Activated CD4-positive, alpha-beta T cell treated with anti-CD3 and anti-CD28 coated beads, Interleukin-2, amount 10 ng/mL, durations not matched to agents 7 days and 5 days (primary cell): ENCODE results near the gene PCOLCE2. TPM values are rescaled to one million over a fixed set of nuclear protein-coding genes. Genes with fewer than 3 reads are reported as not detected.
"Not testable (repeated sequence)": the region's sequence is repeated elsewhere in the genome, so short reads cannot be mapped to it uniquely, and the experiment has no call there.

Experiments
- CTCF ChIA-PET: fragments of 350-600 bp; sonication (Branson Sonifier 250); formaldehyde crosslinking; loops from one replicate; lab custom pipeline; 2021; ENCODE audit warnings: antibody characterized with exemption; lab: Charles Lee
- POLR2A ChIA-PET: fragments of 350-600 bp; sonication (Branson Sonifier 250); formaldehyde crosslinking; loops from one replicate; lab custom pipeline; 2021; ENCODE audit warnings: antibody characterized with exemption; lab: Charles Lee
- DNase-seq: peaks from one replicate; pipeline ENCODE4 v3.0.0-alpha.2; 2020
- H3K27ac Mint-ChIP-seq: one replicate; pipeline ENCODE4 v1.8.0; 2021; ENCODE audit warnings: mild to moderate bottlenecking, moderate library complexity, mixed read lengths
- H3K27me3 Mint-ChIP-seq: one replicate; pipeline ENCODE4 v1.8.0; 2021; ENCODE audit warnings: mixed read lengths
- H3K36me3 Mint-ChIP-seq: one replicate; pipeline ENCODE4 v1.8.0; 2021; ENCODE audit warnings: low read depth, mixed read lengths
- H3K4me1 Mint-ChIP-seq: one replicate; pipeline ENCODE4 v1.8.0; 2021; ENCODE audit warnings: mixed read lengths
- H3K4me3 Mint-ChIP-seq: one replicate; pipeline ENCODE4 v1.8.0; 2021; ENCODE audit warnings: mild to moderate bottlenecking, moderate library complexity, mixed read lengths
- H3K9me3 Mint-ChIP-seq: one replicate; pipeline ENCODE4 v1.8.0; 2021; ENCODE audit warnings: mixed read lengths
- total RNA-seq, 2 experiments: library from RNA; stranded (reverse); gene quantifications; one replicate each; pipeline ENCODE4 v1.2.3, GENCODE V29; 2021

Gene PCOLCE2
- total RNA-seq, 2 experiments from 2014 or later: not detected

- H3K4me1 Mint-ChIP-seq: no peaks in the 10 kb centered on the region
- no peaks in the 10 kb centered on the region for H3K9me3 Mint-ChIP-seq
- ChIA-PET CTCF (no interaction called here), POLR2A (no interaction called here)
- no peaks in the 10 kb centered on the region for H3K36me3 Mint-ChIP-seq
- no peak for DNase-seq
- no peak overlapping the region for H3K4me3 Mint-ChIP-seq
- no peak overlapping the region for H3K27ac Mint-ChIP-seq
- peaks cover 30% of the 10 kb centered on the region for H3K27me3 Mint-ChIP-seq
Observed at GRCh38 chr3:142896201-142896755, 7.4 kb upstream of the PCOLCE2 start.

- POLR2A ChIA-PET: no interaction called here
- Mint-ChIP-seq H3K9me3 (no peaks in the 10 kb centered on the region), H3K27ac (no peak overlapping the region), H3K4me1 (peaks cover under 1% of the 10 kb centered on the region), H3K4me3 (no peak overlapping the region), H3K27me3 (peaks cover 35% of the 10 kb centered on the region), H3K36me3 (no peaks in the 10 kb centered on the region)
- DNase-seq: no peak
- CTCF ChIA-PET: no interaction called here
Observed at GRCh38 chr3:142894493-142894892, 5.6 kb upstream of the PCOLCE2 start.

GRCh38 chr3:142892714-142893113 is 3.8 kb upstream of the PCOLCE2 start:
- Mint-ChIP-seq H3K27ac (no peak overlapping the region), H3K4me1 (peaks cover 9% of the 10 kb centered on the region), H3K27me3 (peaks cover 31% of the 10 kb centered on the region), H3K36me3 (no peaks in the 10 kb centered on the region), H3K4me3 (no peak overlapping the region), H3K9me3 (no peaks in the 10 kb centered on the region)
- ChIA-PET CTCF (interaction anchor here (1.5 kb wide), 1 partner anchor 64 kb away, joined by 5 read pairs; no protein-coding TSS in a partner anchor), POLR2A (interaction anchor here (0.6 kb wide), 2 partner anchors 162 to 247 kb away, joined by 3 to 4 read pairs; no protein-coding TSS in a partner anchor)
- no peak for DNase-seq

- peaks cover 46% of the 10 kb centered on the region for H3K27me3 Mint-ChIP-seq
- no peak for DNase-seq
Observed at GRCh38 chr3:142890592-142890991, 1.7 kb upstream of the PCOLCE2 start.

GRCh38 chr3:142889212-142890014 is 530 bp upstream of the PCOLCE2 start:
- Mint-ChIP-seq H3K27me3 (peaks cover 54% of the 10 kb centered on the region), H3K27ac (no peak overlapping the region), H3K4me3 (peak overlapping the region; percentile 58), H3K4me1 (peaks cover 9% of the 10 kb centered on the region), H3K36me3 (no peaks in the 10 kb centered on the region), H3K9me3 (no peaks in the 10 kb centered on the region)
- no peak for DNase-seq
- ChIA-PET CTCF (no interaction called here), POLR2A (no interaction called here)

More at GRCh38 chr3:142890592-142890991, 1.7 kb upstream of the PCOLCE2 start:
- Mint-ChIP-seq H3K4me1 (peaks cover 9% of the 10 kb centered on the region), H3K9me3 (no peaks in the 10 kb centered on the region), H3K36me3 (no peaks in the 10 kb centered on the region), H3K27ac (no peak overlapping the region), H3K4me3 (no peak overlapping the region)
- POLR2A ChIA-PET: no interaction called here
- CTCF ChIA-PET: no interaction called here

- CTCF ChIA-PET: interaction anchor here (1.5 kb wide), 1 partner anchor 34 kb away, joined by 3 read pairs; no protein-coding TSS in a partner anchor
- POLR2A ChIA-PET: no interaction called here
- no peak overlapping the region for H3K27ac Mint-ChIP-seq
- no peaks in the 10 kb centered on the region for H3K9me3 Mint-ChIP-seq
- DNase-seq: no peak
- H3K36me3 Mint-ChIP-seq: no peaks in the 10 kb centered on the region
- H3K4me3 Mint-ChIP-seq: peak overlapping the region; percentile 47
- peaks cover 62% of the 10 kb centered on the region for H3K27me3 Mint-ChIP-seq
- peaks cover 9% of the 10 kb centered on the region for H3K4me1 Mint-ChIP-seq
Observed at GRCh38 chr3:142888099-142888480, 793 bp downstream of the PCOLCE2 start.

GRCh38 chr3:142886940-142887339 is 1.9 kb downstream of the PCOLCE2 start:
- Mint-ChIP-seq H3K4me1 (peaks cover 9% of the 10 kb centered on the region), H3K36me3 (no peaks in the 10 kb centered on the region), H3K9me3 (no peaks in the 10 kb centered on the region), H3K27ac (no peak overlapping the region), H3K27me3 (peaks cover 60% of the 10 kb centered on the region), H3K4me3 (no peak overlapping the region)
- POLR2A ChIA-PET: no interaction called here
- no peak for DNase-seq
- CTCF ChIA-PET: interaction anchor here (1.5 kb wide), 1 partner anchor 33 kb away, joined by 3 read pairs; no protein-coding TSS in a partner anchor

GRCh38 chr3:142886021-142886420 is 2.9 kb downstream of the PCOLCE2 start:
- POLR2A ChIA-PET: no interaction called here
- DNase-seq: no peak
- peaks cover 9% of the 10 kb centered on the region for H3K4me1 Mint-ChIP-seq
- no peak overlapping the region for H3K4me3 Mint-ChIP-seq
- CTCF ChIA-PET: no interaction called here
- H3K9me3 Mint-ChIP-seq: no peaks in the 10 kb centered on the region
- peaks cover 59% of the 10 kb centered on the region for H3K27me3 Mint-ChIP-seq
- no peaks in the 10 kb centered on the region for H3K36me3 Mint-ChIP-seq
- H3K27ac Mint-ChIP-seq: no peak overlapping the region

GRCh38 chr3:142884531-142884930 is 4.4 kb downstream of the PCOLCE2 start:
- ChIA-PET POLR2A (no interaction called here), CTCF (no interaction called here)
- H3K9me3 Mint-ChIP-seq: no peaks in the 10 kb centered on the region
- no peak overlapping the region for H3K4me3 Mint-ChIP-seq
- H3K4me1 Mint-ChIP-seq: peaks cover 8% of the 10 kb centered on the region
- H3K36me3 Mint-ChIP-seq: no peaks in the 10 kb centered on the region
- peaks cover 55% of the 10 kb centered on the region for H3K27me3 Mint-ChIP-seq
- no peak for DNase-seq
- no peak overlapping the region for H3K27ac Mint-ChIP-seq

GRCh38 chr3:142883534-142883933 is 5.3 kb downstream of the PCOLCE2 start:
- H3K36me3 Mint-ChIP-seq, H3K9me3 Mint-ChIP-seq, H3K4me1 Mint-ChIP-seq, DNase-seq, H3K4me3 Mint-ChIP-seq, H3K27ac Mint-ChIP-seq, POLR2A ChIA-PET: not testable (repeated sequence)
- CTCF ChIA-PET: interaction anchor here (0.6 kb wide), 1 partner anchor 946 kb away, joined by 3 read pairs; no protein-coding TSS in a partner anchor
- peaks cover 52% of the 10 kb centered on the region for H3K27me3 Mint-ChIP-seq

GRCh38 chr3:142881445-142882224 is 7.2 kb downstream of the PCOLCE2 start:
- Mint-ChIP-seq H3K36me3 (no peaks in the 10 kb centered on the region), H3K9me3 (no peaks in the 10 kb centered on the region), H3K27me3 (peaks cover 46% of the 10 kb centered on the region), H3K4me1 (no peaks in the 10 kb centered on the region), H3K4me3 (no peak overlapping the region), H3K27ac (no peak overlapping the region)
- ChIA-PET POLR2A (no interaction called here), CTCF (no interaction called here)
- DNase-seq: no peak

GRCh38 chr3:142878649-142879300 is 10.1 kb downstream of the PCOLCE2 start:
- ChIA-PET POLR2A (no interaction called here), CTCF (no interaction called here)
- H3K27me3 Mint-ChIP-seq: peaks cover 24% of the 10 kb centered on the region
- H3K9me3 Mint-ChIP-seq: no peaks in the 10 kb centered on the region
- no peak for DNase-seq
- no peak overlapping the region for H3K27ac Mint-ChIP-seq
- peaks cover 4% of the 10 kb centered on the region for H3K4me1 Mint-ChIP-seq
- no peak overlapping the region for H3K4me3 Mint-ChIP-seq
- H3K36me3 Mint-ChIP-seq: no peaks in the 10 kb centered on the region
